GM12878 (cell line): ENCODE results near the gene TNFRSF1A. TPM values are rescaled to one million over a fixed set of nuclear protein-coding genes. Genes with fewer than 3 reads are reported as not detected.

ENCODE experiments used
- CBFB ChIP-seq: IDR thresholded peaks from 2 replicates; pipeline ENCODE4 v1.6.1; 2016; ENCODE audit warnings: antibody characterized with exemption, low read depth
- IKZF2 ChIP-seq, 2 experiments: fragments of 450-650 bp; IDR thresholded peaks; 2 replicates each; pipeline ENCODE4 v1.6.1; 2017; ENCODE audit warnings: mild to moderate bottlenecking in 2 of 2, moderate library complexity in 2 of 2
- IRF5 ChIP-seq: fragments of 450-650 bp; IDR thresholded peaks from 2 replicates; pipeline ENCODE4 v1.6.1; 2017; ENCODE audit warnings: borderline replicate concordance
- KAT2A ChIP-seq: conservative IDR thresholded peaks from 2 replicates; pipeline ENCODE4 v1.6.1; 2011; ENCODE audit warnings: low read depth, low read length; ENCODE audit not compliant: control insufficient read depth
- MTA2 ChIP-seq: fragments of 450-650 bp; IDR thresholded peaks from 2 replicates; pipeline ENCODE4 v1.6.1; 2016; ENCODE audit warnings: low read depth, mild to moderate bottlenecking, moderate library complexity
- PAX5 ChIP-seq: IDR thresholded peaks from 2 replicates; pipeline ENCODE4 v1.6.1; 2011; ENCODE audit warnings: low read depth, low read length, borderline replicate concordance
- POLR2A ChIP-seq: IDR thresholded peaks from 2 replicates; pipeline ENCODE4 v1.6.1; 2011; ENCODE audit warnings: low read depth, mild to moderate bottlenecking, low read length
- PRDM15 ChIP-seq: fragments of 450-650 bp; formaldehyde crosslinking; IDR thresholded peaks from 2 replicates; pipeline ENCODE4 v1.4.0; 2020; ENCODE audit warnings: mild to moderate bottlenecking, moderate library complexity
- RAD21 ChIP-seq: IDR thresholded peaks from 2 replicates; pipeline ENCODE4 v1.6.1; 2011; ENCODE audit warnings: mild to moderate bottlenecking, low read depth, low read length, moderate library complexity; ENCODE audit not compliant: insufficient read depth
- RBBP5 ChIP-seq: fragments of 200-600 bp; sonication (generic); conservative IDR thresholded peaks from 2 replicates; pipeline ENCODE4 v1.6.1; 2016
- RELB ChIP-seq: fragments of 450-650 bp; IDR thresholded peaks from 2 replicates; pipeline ENCODE4 v1.6.1; 2017; ENCODE audit warnings: low read depth, mild to moderate bottlenecking, moderate library complexity
- RFX5 ChIP-seq: IDR thresholded peaks from 2 replicates; pipeline ENCODE4 v1.6.1; 2011; ENCODE audit warnings: low read depth, low read length, improper control_type of control experiment
- SIX5 ChIP-seq: IDR thresholded peaks from 2 replicates; pipeline ENCODE4 v1.6.1; 2011; ENCODE audit warnings: mild to moderate bottlenecking, low read depth, low read length, moderate library complexity; ENCODE audit not compliant: severe bottlenecking
- STAT1 ChIP-seq: fragments of 450-650 bp; conservative IDR thresholded peaks from 2 replicates; pipeline ENCODE4 v1.6.1; 2014; ENCODE audit warnings: antibody characterized with exemption, mild to moderate bottlenecking
- STAT3 ChIP-seq: IDR thresholded peaks from 2 replicates; pipeline ENCODE4 v1.6.1; 2011; ENCODE audit warnings: low read depth, low read length, improper control_type of control experiment
- polyA plus RNA-seq, 11 experiments: library from polyadenylated mRNA; depleted of rRNA in 4 of 11; unstranded in 6 of 11; stranded (reverse) in 5 of 11; fragments of >200 nt; fragmentation: Nextera tagmentation in 4 of 11; fragmentation: Illumina TruSeq in 1 of 11; extraction: Ambion mirVana in 4 of 11; extraction: Trizol in 1 of 11; gene quantifications; 1 replicate in 1 of 11; 2 replicates in 10 of 11; pipeline versions ENCODE4 v1.2.1 to v1.2.3, GENCODE V29; 2011 to 2016; ENCODE audit warnings: inconsistent platforms in 2 of 11, missing spikeins in 2 of 11, low read depth in 1 of 11
- total RNA-seq, 4 experiments: library from RNA; depleted of rRNA in 3 of 4; stranded (reverse); fragments of >200 nt in 3 of 4; fragmentation: Illumina TruSeq in 1 of 4; extraction: Trizol in 1 of 4; gene quantifications; 2 replicates each; pipeline versions ENCODE4 v1.2.1 to v1.2.3, GENCODE V29; 2013 to 2021
- TF ChIP-seq, protein P1 (sequence below): fragments of 450-650 bp; IDR thresholded peaks from 2 replicates; pipeline ENCODE4 v1.6.1; 2016; ENCODE audit warnings: mild to moderate bottlenecking, moderate library complexity, borderline replicate concordance
- TF ChIP-seq, protein P2 (sequence below): IDR thresholded peaks from 2 replicates; pipeline ENCODE4 v1.6.1; 2011; ENCODE audit warnings: borderline replicate concordance, low read depth, mild to moderate bottlenecking, moderate library complexity, low read length; ENCODE audit not compliant: insufficient read depth, poor library complexity, severe bottlenecking

TNFRSF1A gene
- total and polyA plus RNA-seq, 10 of the 15 experiments (the other 5 are each of a cell fraction or from before 2014, with no cell fraction given), result 0.24 to 16.5 (median 13.0) TPM

DNA sequence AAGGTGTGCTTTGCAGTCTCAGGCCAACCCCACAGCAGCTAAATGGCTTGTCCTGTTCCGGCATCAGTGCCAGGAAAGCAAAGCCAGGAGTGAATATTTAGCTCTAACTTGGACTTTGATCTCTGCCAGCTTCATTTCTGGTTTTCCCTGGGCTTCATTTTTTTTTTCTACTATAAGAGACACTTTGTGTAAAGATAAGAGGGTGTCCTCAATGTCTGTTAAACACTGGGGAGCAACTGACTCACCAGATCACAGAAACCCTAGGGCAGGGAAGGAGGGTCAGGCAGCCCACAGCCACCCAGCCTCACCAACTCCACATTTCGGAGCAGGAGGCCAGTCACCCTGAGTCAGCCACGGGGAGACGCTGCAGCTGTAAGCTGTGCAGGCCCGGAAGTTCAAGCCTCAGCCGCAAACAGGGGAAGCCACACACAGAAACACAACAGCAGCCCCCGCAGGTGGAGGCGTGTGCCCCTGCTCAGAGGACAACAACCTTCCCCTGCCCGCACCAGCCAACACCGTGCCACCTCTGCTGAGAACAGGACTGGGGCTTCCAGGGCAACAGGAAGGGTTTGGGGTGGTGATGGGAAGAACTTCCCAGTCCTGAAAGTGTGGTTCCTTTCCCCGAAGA lies 6.3 kb downstream of the TNFRSF1A start (continued):
- TF ChIP-seq, protein P1, sequence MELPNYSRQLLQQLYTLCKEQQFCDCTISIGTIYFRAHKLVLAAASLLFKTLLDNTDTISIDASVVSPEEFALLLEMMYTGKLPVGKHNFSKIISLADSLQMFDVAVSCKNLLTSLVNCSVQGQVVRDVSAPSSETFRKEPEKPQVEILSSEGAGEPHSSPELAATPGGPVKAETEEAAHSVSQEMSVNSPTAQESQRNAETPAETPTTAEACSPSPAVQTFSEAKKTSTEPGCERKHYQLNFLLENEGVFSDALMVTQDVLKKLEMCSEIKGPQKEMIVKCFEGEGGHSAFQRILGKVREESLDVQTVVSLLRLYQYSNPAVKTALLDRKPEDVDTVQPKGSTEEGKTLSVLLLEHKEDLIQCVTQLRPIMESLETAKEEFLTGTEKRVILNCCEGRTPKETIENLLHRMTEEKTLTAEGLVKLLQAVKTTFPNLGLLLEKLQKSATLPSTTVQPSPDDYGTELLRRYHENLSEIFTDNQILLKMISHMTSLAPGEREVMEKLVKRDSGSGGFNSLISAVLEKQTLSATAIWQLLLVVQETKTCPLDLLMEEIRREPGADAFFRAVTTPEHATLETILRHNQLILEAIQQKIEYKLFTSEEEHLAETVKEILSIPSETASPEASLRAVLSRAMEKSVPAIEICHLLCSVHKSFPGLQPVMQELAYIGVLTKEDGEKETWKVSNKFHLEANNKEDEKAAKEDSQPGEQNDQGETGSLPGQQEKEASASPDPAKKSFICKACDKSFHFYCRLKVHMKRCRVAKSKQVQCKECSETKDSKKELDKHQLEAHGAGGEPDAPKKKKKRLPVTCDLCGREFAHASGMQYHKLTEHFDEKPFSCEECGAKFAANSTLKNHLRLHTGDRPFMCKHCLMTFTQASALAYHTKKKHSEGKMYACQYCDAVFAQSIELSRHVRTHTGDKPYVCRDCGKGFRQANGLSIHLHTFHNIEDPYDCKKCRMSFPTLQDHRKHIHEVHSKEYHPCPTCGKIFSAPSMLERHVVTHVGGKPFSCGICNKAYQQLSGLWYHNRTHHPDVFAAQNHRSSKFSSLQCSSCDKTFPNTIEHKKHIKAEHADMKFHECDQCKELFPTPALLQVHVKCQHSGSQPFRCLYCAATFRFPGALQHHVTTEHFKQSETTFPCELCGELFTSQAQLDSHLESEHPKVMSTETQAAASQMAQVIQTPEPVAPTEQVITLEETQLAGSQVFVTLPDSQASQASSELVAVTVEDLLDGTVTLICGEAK, result peak; percentile 53; the same call in 1 of the 2 replicates
- TF ChIP-seq, protein P2, sequence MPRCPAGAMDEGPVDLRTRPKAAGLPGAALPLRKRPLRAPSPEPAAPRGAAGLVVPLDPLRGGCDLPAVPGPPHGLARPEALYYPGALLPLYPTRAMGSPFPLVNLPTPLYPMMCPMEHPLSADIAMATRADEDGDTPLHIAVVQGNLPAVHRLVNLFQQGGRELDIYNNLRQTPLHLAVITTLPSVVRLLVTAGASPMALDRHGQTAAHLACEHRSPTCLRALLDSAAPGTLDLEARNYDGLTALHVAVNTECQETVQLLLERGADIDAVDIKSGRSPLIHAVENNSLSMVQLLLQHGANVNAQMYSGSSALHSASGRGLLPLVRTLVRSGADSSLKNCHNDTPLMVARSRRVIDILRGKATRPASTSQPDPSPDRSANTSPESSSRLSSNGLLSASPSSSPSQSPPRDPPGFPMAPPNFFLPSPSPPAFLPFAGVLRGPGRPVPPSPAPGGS, result no peak
- TF ChIP-seq STAT1, result 0 out of 2 replicates have a peak, but pooled peaks have one; percentile 27
- peak; percentile 75 for TF ChIP-seq RAD21
- TF ChIP-seq PRDM15, result no peak
- no peak for TF ChIP-seq KAT2A
- TF ChIP-seq CBFB, result peak; percentile 77
- peak; percentile 59 to 63; a peak in 2 of 4 replicates for TF ChIP-seq IKZF2 (IDR thresholded peaks at IDR 0.05)
- TF ChIP-seq PAX5, result no peak
- no peak for TF ChIP-seq STAT3
- TF ChIP-seq MTA2, result no peak; the same call in 1 of the 2 replicates
- TF ChIP-seq RELB, result peak; percentile 56; the same call in 1 of the 2 replicates
- TF ChIP-seq POLR2A, result peak; percentile 83
- no peak for TF ChIP-seq IRF5
- TF ChIP-seq RFX5, result no peak
- TF ChIP-seq SIX5, result no peak
- TF ChIP-seq RBBP5, result no peak
